Measurements from ENCODE around the gene EPB41L2.

Gene EPB41L2

DNA sequence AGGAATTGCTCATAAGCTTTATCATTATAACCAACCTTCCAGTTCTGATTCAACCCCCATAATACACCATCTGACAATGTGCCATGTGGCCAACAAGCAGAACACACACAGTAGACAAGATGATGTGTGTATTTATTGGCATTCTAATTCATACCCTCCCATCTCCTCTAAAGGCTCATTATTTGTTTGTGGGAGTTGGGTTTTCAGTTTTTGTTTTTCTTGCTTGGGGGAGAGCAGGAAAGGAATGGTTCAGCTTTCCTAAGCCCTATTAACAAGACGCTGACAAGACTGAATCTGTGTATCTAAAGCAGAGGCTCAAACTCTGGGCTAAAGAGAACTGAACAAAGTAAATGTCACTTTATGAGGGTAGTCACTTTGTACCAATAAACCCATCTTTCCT, 36.8 kb downstream of the EPB41L2 start:
- TF ChIP-seq TAF1 (IDR thresholded peaks at IDR 0.05; ENCODE audit: borderline replicate concordance, insufficient read depth, low read length) = no peak
- TF ChIP-seq, protein P1, sequence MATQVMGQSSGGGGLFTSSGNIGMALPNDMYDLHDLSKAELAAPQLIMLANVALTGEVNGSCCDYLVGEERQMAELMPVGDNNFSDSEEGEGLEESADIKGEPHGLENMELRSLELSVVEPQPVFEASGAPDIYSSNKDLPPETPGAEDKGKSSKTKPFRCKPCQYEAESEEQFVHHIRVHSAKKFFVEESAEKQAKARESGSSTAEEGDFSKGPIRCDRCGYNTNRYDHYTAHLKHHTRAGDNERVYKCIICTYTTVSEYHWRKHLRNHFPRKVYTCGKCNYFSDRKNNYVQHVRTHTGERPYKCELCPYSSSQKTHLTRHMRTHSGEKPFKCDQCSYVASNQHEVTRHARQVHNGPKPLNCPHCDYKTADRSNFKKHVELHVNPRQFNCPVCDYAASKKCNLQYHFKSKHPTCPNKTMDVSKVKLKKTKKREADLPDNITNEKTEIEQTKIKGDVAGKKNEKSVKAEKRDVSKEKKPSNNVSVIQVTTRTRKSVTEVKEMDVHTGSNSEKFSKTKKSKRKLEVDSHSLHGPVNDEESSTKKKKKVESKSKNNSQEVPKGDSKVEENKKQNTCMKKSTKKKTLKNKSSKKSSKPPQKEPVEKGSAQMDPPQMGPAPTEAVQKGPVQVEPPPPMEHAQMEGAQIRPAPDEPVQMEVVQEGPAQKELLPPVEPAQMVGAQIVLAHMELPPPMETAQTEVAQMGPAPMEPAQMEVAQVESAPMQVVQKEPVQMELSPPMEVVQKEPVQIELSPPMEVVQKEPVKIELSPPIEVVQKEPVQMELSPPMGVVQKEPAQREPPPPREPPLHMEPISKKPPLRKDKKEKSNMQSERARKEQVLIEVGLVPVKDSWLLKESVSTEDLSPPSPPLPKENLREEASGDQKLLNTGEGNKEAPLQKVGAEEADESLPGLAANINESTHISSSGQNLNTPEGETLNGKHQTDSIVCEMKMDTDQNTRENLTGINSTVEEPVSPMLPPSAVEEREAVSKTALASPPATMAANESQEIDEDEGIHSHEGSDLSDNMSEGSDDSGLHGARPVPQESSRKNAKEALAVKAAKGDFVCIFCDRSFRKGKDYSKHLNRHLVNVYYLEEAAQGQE (IDR thresholded peaks at IDR 0.05; ENCODE audit: insufficient read depth in 1 of 2, low read depth in 2 of 2, low read length in 2 of 2) = no peak
- TF ChIP-seq FOXP2 (optimal IDR thresholded peaks at IDR 0.05; ENCODE audit: borderline replicate concordance, extremely low read depth, extremely low read length, insufficient read depth) = no peak
- TF ChIP-seq SIN3A (IDR thresholded peaks at IDR 0.05; ENCODE audit: borderline replicate concordance, insufficient read depth, low read length) = no peak
- no peak for TF ChIP-seq POLR2AphosphoS5 (IDR thresholded peaks at IDR 0.05; ENCODE audit: low read depth, low read length)

DNA sequence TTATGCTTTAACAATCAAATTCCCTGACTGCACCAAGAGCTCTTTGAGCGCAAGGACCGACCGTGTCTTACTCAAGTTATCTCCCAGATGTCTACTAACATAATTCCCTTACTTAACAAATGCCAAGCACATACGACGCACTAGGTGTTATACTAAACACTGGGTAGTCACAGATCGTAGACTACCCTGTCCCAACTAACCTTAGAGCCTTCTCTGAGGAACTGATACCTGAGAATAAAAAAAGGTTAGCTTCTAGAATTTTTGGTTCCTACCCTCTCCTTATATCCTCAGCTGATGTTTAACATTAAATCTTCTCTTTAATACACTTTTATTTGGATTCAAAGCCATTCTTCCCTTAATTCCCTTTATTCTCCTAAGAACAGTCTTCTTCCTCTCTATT, 38.5 kb downstream of the EPB41L2 start:
- no peak for TF ChIP-seq SIN3A (IDR thresholded peaks at IDR 0.05; ENCODE audit: borderline replicate concordance, insufficient read depth, low read length)
- TF ChIP-seq POLR2AphosphoS5 (IDR thresholded peaks at IDR 0.05; ENCODE audit: low read depth, low read length) = no peak
- TF ChIP-seq TAF1 (IDR thresholded peaks at IDR 0.05; ENCODE audit: borderline replicate concordance, insufficient read depth, low read length) = no peak

DNA sequence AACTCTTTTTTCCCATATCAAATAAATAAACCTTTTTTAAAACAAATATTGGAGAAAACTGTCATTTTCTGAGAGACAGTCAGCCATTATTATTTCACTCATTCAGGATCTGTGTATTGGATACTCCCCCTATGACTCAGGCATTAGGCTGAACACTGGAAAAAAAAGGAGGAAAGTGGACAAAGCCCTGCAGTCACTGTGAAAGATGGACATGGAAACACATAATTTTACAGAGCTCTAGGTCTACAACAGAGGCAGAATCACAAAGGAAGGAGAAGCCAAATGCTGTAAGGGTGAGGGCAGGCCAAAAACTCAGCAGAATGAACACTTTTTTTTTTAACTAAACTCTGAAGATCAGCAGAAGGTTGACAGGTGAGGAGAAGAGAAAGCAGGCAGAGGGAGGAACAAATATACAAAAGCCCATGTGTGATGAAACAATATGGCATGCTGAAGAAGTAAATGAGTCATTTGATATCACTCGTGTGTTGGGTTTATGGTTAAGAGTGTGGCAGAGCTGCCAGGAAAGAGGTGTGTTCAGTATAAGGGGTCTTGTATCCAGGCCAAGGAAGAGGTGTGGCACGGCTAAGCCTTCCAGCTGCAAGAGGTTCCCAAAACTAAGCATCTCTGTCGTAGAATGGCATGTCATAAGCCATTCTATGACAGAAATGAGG, 39.1 kb downstream of the EPB41L2 start:
- TF ChIP-seq, protein P1 (IDR thresholded peaks at IDR 0.05; ENCODE audit: insufficient read depth in 1 of 2, low read depth in 2 of 2, low read length in 2 of 2) = no peak
- TF ChIP-seq TAF1 (IDR thresholded peaks at IDR 0.05; ENCODE audit: borderline replicate concordance, insufficient read depth, low read length) = no peak
- no peak for TF ChIP-seq FOXP2 (optimal IDR thresholded peaks at IDR 0.05; ENCODE audit: borderline replicate concordance, extremely low read depth, extremely low read length, insufficient read depth)
- no peak for TF ChIP-seq SIN3A (IDR thresholded peaks at IDR 0.05; ENCODE audit: borderline replicate concordance, insufficient read depth, low read length)
- no peak for TF ChIP-seq POLR2AphosphoS5 (IDR thresholded peaks at IDR 0.05; ENCODE audit: low read depth, low read length)

DNA sequence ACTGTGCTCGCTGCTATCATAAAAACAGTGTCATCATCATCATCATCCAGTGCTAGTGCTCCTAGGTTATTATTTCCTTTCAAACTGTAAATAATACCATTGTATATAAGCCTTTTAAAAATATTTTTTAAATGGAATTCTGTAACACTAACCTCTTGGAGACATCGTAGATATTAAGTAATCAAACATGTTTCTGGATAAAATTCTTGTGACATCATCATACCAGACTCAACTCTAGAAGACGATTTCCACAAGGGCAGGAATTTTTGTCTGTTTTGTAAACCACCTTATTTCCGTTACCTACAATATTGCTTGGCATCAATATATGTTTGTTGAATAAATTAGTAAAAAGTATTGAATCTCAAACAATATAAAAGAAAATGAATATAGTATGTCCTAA, 40.4 kb downstream of the EPB41L2 start:
- TF ChIP-seq FOXP2 (optimal IDR thresholded peaks at IDR 0.05; ENCODE audit: borderline replicate concordance, extremely low read depth, extremely low read length, insufficient read depth) (no peak), TAF1 (IDR thresholded peaks at IDR 0.05; ENCODE audit: borderline replicate concordance, insufficient read depth, low read length) (no peak), POLR2AphosphoS5 (IDR thresholded peaks at IDR 0.05; ENCODE audit: low read depth, low read length) (no peak), SIN3A (IDR thresholded peaks at IDR 0.05; ENCODE audit: borderline replicate concordance, insufficient read depth, low read length) (no peak)
- TF ChIP-seq, protein P1 (IDR thresholded peaks at IDR 0.05; ENCODE audit: insufficient read depth in 1 of 2, low read depth in 2 of 2, low read length in 2 of 2) = no peak

DNA sequence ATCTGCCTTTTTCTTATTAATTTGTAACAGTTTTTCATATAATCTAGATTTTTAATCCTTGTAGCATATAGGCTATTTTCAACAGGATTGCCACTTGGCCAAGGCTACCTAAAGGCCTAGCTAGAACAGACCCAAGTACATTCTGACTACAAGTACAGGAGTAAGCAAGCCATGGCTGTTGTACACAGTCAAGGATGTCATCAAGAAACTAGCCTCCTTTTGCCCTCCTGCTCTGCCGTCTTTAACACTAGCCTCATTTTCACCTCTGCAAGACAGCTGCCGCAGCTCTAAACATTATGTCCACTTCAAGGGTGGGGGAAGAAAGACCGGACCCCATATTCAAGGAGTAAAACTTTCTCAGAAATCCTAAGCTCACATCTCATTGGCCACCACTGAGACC, 45.1 kb downstream of the EPB41L2 start:
- TF ChIP-seq, protein P1 (IDR thresholded peaks at IDR 0.05; ENCODE audit: insufficient read depth in 1 of 2, low read depth in 2 of 2, low read length in 2 of 2) = no peak
- TF ChIP-seq FOXP2 (optimal IDR thresholded peaks at IDR 0.05; ENCODE audit: borderline replicate concordance, extremely low read depth, extremely low read length, insufficient read depth) (no peak), TAF1 (IDR thresholded peaks at IDR 0.05; ENCODE audit: borderline replicate concordance, insufficient read depth, low read length) (no peak), POLR2AphosphoS5 (IDR thresholded peaks at IDR 0.05; ENCODE audit: low read depth, low read length) (no peak), SIN3A (IDR thresholded peaks at IDR 0.05; ENCODE audit: borderline replicate concordance, insufficient read depth, low read length) (no peak)
